Smooth muscle cell (in vitro differentiated cells): ENCODE results near the gene PDE4D. TPM values are rescaled to one million over a fixed set of nuclear protein-coding genes. Genes with fewer than 3 reads are reported as not detected.

Source experiments
- DNase-seq: peaks from one replicate; lab custom pipeline; 2025; ENCODE audit not compliant: unreplicated experiment; lab: John Stamatoyannopoulos, UW
- H2AFZ ChIP-seq: fragments of 200-600 bp; sonication (generic); 2 replicates; pipeline ENCODE4 v1.6.0; 2016; ENCODE audit warnings: antibody characterized with exemption, low read depth, mild to moderate bottlenecking
- H3F3A ChIP-seq: fragments of 200-600 bp; sonication (generic); 2 replicates; pipeline ENCODE4 v1.6.0; 2017; ENCODE audit warnings: antibody characterized with exemption, low read depth
- H3K27ac ChIP-seq: fragments of 200-600 bp; sonication (generic); 2 replicates; pipeline ENCODE4 v1.5.1; 2016; ENCODE audit warnings: low read depth, mild to moderate bottlenecking
- H3K27me3 ChIP-seq: fragments of 200-600 bp; sonication (generic); 2 replicates; pipeline ENCODE4 v1.6.1; 2016; ENCODE audit warnings: low read depth, mild to moderate bottlenecking
- H3K36me3 ChIP-seq: fragments of 200-600 bp; sonication (generic); 2 replicates; pipeline ENCODE4 v1.5.1; 2016; ENCODE audit warnings: low read depth
- H3K4me1 ChIP-seq: fragments of 200-600 bp; sonication (generic); 2 replicates; pipeline ENCODE4 v1.5.1; 2016; ENCODE audit warnings: low read depth
- H3K4me2 ChIP-seq: fragments of 200-600 bp; sonication (generic); 2 replicates; pipeline ENCODE4 v1.6.0; 2016; ENCODE audit warnings: mild to moderate bottlenecking
- H3K4me3 ChIP-seq: fragments of 200-600 bp; sonication (generic); 2 replicates; pipeline ENCODE4 v1.5.1; 2016; ENCODE audit warnings: mild to moderate bottlenecking
- H3K79me2 ChIP-seq: fragments of 200-600 bp; sonication (generic); 2 replicates; pipeline ENCODE4 v1.6.0; 2016; ENCODE audit warnings: low read depth, mild to moderate bottlenecking
- H3K9ac ChIP-seq: fragments of 200-600 bp; sonication (generic); 2 replicates; pipeline ENCODE4 v1.6.0; 2016; ENCODE audit warnings: low read depth
- H3K9me3 ChIP-seq: fragments of 200-600 bp; sonication (generic); replicated peaks from 2 replicates; pipeline ENCODE4 v1.5.1; 2016; ENCODE audit warnings: low read depth
- H4K20me1 ChIP-seq: fragments of 200-600 bp; sonication (generic); 2 replicates; pipeline ENCODE4 v1.6.0; 2016; ENCODE audit warnings: low read depth
- CTCF ChIP-seq: fragments of 200-600 bp; sonication (generic); IDR thresholded peaks from 2 replicates; pipeline ENCODE4 v1.5.1; 2017; ENCODE audit warnings: borderline replicate concordance, mild to moderate bottlenecking, antibody characterized with exemption; ENCODE audit not compliant: insufficient read depth, poor library complexity, severe bottlenecking
- WGBS: methylation state at CpG from one replicate; pipeline ENCODE4 v1.1.7; 2016; ENCODE audit warnings: low lambda C conversion rate; 5-methylcytosine and 5-hydroxymethylcytosine counted together
- polyA plus RNA-seq: library from polyadenylated mRNA; unstranded; fragments of >200 nt; fragmentation: Nextera tagmentation; extraction: Ambion mirVana; gene quantifications from 2 replicates; pipeline ENCODE4 v1.2.1, GENCODE V29; 2016
- total RNA-seq: library from RNA; depleted of rRNA; stranded (reverse); fragments of >200 nt; gene quantifications from 2 replicates; pipeline ENCODE4 v1.2.3, GENCODE V29; 2014

The PDE4D gene
- total and polyA plus RNA-seq, 2 experiments from 2014 or later = 16.4 to 61.0 TPM

- no peak for TF ChIP-seq CTCF
- H4K20me1 ChIP-seq = peaks cover 5% of the 10 kb centered on the region
- 83% methylated on average over 3 of the region's 3 CpGs for WGBS
- peaks cover 10% of the 10 kb centered on the region for H3F3A ChIP-seq
- no peak overlapping the region for H3K4me2 ChIP-seq
- H3K4me3 ChIP-seq = no peak overlapping the region
- peaks cover 20% of the 10 kb centered on the region for H3K4me1 ChIP-seq
- H3K27me3 ChIP-seq = no peaks in the 10 kb centered on the region
- no peaks in the 10 kb centered on the region for H3K79me2 ChIP-seq
- DNase-seq = no peak
- H3K9ac ChIP-seq = no peak overlapping the region
- H2AFZ ChIP-seq = no peak overlapping the region
- H3K9me3 ChIP-seq = no peaks in the 10 kb centered on the region
- no peak overlapping the region for H3K27ac ChIP-seq
- H3K36me3 ChIP-seq = no peaks in the 10 kb centered on the region
Measured at GRCh38 chr5:59321642-59322041, 571.9 kb downstream of the PDE4D start.

GRCh38 chr5:59320420-59320819 lies 573.1 kb downstream of the PDE4D start:
- Histone ChIP-seq H3K27me3 (no peaks in the 10 kb centered on the region), H3F3A (peaks cover 10% of the 10 kb centered on the region), H3K36me3 (no peaks in the 10 kb centered on the region), H3K4me2 (no peak overlapping the region), H2AFZ (no peak overlapping the region), H4K20me1 (peaks cover 5% of the 10 kb centered on the region), H3K4me3 (no peak overlapping the region), H3K9me3 (no peaks in the 10 kb centered on the region), H3K27ac (no peak overlapping the region), H3K4me1 (peaks cover 20% of the 10 kb centered on the region), H3K79me2 (no peaks in the 10 kb centered on the region), H3K9ac (no peak overlapping the region)
- DNase-seq = no peak
- WGBS = 98% methylated on average over 2 of the region's 2 CpGs
- no peak for TF ChIP-seq CTCF

- Histone ChIP-seq H2AFZ (no peak overlapping the region), H3K4me3 (no peak overlapping the region), H3K79me2 (no peaks in the 10 kb centered on the region), H3K4me1 (peaks cover 20% of the 10 kb centered on the region), H3K27ac (peak overlapping the region; percentile 66), H3K9ac (no peak overlapping the region), H3K9me3 (no peaks in the 10 kb centered on the region), H3F3A (peaks cover 10% of the 10 kb centered on the region), H3K27me3 (no peaks in the 10 kb centered on the region), H4K20me1 (peaks cover 5% of the 10 kb centered on the region), H3K4me2 (peak overlapping the region; percentile 74), H3K36me3 (no peaks in the 10 kb centered on the region)
- no peak for DNase-seq
- TF ChIP-seq CTCF = no peak
Measured at GRCh38 chr5:59319250-59319649, 574.3 kb downstream of the PDE4D start.

DNA sequence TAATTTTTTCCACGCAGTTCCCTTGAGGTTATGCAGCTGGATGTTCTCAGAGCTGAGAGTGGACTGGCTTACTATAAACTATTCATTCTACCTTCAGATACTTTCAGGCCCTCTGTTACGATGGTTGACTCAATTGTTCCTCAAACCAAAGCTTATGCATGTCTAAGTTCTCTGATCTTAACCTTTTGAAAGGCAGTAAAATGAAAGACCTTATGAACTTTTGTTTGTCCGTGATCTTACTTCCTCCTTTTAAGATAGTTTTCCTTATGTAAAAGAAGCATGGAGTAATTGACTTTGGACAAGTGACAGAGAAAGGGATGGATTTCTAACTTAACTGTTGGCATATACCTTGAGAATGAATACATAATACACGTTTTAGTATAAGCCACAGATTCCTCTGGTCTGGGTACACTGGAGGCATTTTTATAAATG lies 575.7 kb downstream of the PDE4D start:
- 48% methylated on average over 4 of the region's 4 CpGs for WGBS
- H3K4me2 ChIP-seq = peak overlapping the region; percentile 74
- peak overlapping the region; percentile 46 for H2AFZ ChIP-seq

More for the DNA sequence above, 575.7 kb downstream of the PDE4D start:
- no peaks in the 10 kb centered on the region for H3K9me3 ChIP-seq
- H3K79me2 ChIP-seq = no peaks in the 10 kb centered on the region
- H3F3A ChIP-seq = peaks cover 10% of the 10 kb centered on the region
- peak overlapping the region; percentile 66 for H3K27ac ChIP-seq
- H3K4me1 ChIP-seq = peaks cover 20% of the 10 kb centered on the region
- no peak for DNase-seq
- H3K9ac ChIP-seq = peak overlapping the region; percentile 30
- H3K27me3 ChIP-seq = no peaks in the 10 kb centered on the region
- peak overlapping the region; percentile 13 for H3K4me3 ChIP-seq
- peaks cover 5% of the 10 kb centered on the region for H4K20me1 ChIP-seq
- H3K36me3 ChIP-seq = no peaks in the 10 kb centered on the region
- TF ChIP-seq CTCF = no peak
